Measurements from ENCODE around the gene DDRGK1. TPM values are rescaled to one million over a fixed set of nuclear protein-coding genes. Genes with fewer than 3 reads are reported as not detected.

DDRGK1 gene
- total and polyA plus RNA-seq, 2 of the 8 experiments (the other 6 are each of a cell fraction or from before 2014, with no cell fraction given): 29.4 to 42.0 TPM

DNA sequence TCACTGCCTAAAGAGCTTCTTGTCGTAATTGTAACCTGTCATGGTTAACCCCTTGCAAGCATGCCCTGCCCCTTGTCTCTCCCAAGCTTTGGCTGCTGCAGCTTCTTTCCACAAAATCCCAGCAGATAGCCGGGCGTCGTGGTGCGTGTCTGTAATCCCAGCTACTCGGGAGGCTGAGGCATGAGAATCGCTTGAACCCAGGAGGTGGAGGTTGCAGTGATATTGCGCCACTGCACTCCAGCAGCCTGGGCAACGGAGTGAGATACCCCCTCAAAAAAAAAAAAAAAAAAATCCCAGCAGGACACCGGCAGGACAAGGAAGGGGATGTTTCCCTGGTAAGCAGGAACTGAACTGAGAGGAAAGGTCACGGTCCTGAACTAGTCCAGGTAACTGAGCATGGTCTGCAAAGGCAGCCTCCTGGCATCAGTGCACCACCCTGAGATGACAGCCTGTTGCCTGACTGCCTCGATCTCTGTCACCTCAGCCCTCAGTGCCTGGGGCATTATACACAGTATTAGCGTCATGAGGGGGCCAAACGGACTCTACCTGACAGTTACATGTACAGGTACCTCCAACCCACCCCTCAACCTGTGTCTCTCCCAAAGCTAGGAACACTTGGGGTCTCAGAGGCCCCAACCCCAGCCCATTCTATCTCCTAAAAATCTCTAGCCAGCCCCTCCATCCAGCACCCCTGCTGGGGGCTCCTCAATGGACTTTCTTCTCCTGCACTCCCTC lies 32.9 kb downstream of the DDRGK1 start:
- ChIA-PET POLR2A (ENCODE audit: partially characterized antibody) (interaction anchor here (0.7 to 3.9 kb wide), 5 partner anchors 9 to 123 kb away, joined by 3 to 19 read pairs (median 8); partner anchors contain the start of genes FASTKD5, SLC4A11 and UBOX5), CTCF (ENCODE audit: partially characterized antibody) (interaction anchor here (0.6 to 1.5 kb wide), 10 partner anchors 12 to 490 kb away, joined by 3 to 5 read pairs (median 3); partner anchors contain the start of genes FASTKD5 and UBOX5)
- H4K20me1 ChIP-seq (replicated peaks in 1 of 2; ENCODE audit: control insufficient read depth in 1 of 2, insufficient read depth in 2 of 2, low read length in 2 of 2): peaks cover 0 to 2% of the 10 kb centered on the region in 2 experiments
- H3K79me1 ChIP-seq (ENCODE audit: low read depth, low read length): no peaks in the 10 kb centered on the region; the same call in 1 of the 2 replicates
- H3K4ac ChIP-seq (replicated peaks; ENCODE audit: insufficient read length, low read depth, low read length): no peak overlapping the region
- no peak overlapping the region for H2AFZ ChIP-seq (ENCODE audit: low read length)
- H3K27ac ChIP-seq (ENCODE audit: low read depth, low read length): no peak overlapping the region
- H3K18ac ChIP-seq (ENCODE audit: extremely low read depth, low read length): no peak overlapping the region
- peaks cover 0 to 17% of the 10 kb centered on the region in 2 experiments; a peak in 2 of 4 replicates for H3K79me2 ChIP-seq (ENCODE audit: control insufficient read depth in 1 of 2, insufficient read depth in 2 of 2, low read length in 2 of 2)
- H4K8ac ChIP-seq (ENCODE audit: extremely low read depth, insufficient read depth, low read length): no peak overlapping the region
- H3K4me3 ChIP-seq (ENCODE audit: extremely low read depth in 1 of 4, insufficient read depth in 2 of 4, low read depth in 3 of 4, low read length in 4 of 4): 0 out of 8 replicates have a peak overlapping the region, but pooled peaks of 1 of the 4 experiments have one; percentile 83
- H4K91ac ChIP-seq (replicated peaks; ENCODE audit: insufficient read length, low read length): no peak overlapping the region
- H3K14ac ChIP-seq (ENCODE audit: insufficient read length): no peak overlapping the region
- no peak for DNase-seq (ENCODE audit: low read depth in 1 of 2, low spot score in 2 of 2)
- no peak overlapping the region for H3K9ac ChIP-seq (replicated peaks in 1 of 4; ENCODE audit: extremely low read depth in 1 of 4, low read depth in 3 of 4, low read length in 3 of 4)
- H2BK20ac ChIP-seq (ENCODE audit: low read length): no peak overlapping the region
- H2BK15ac ChIP-seq (ENCODE audit: low read length): peak overlapping the region; percentile 53; the same call in 1 of the 2 replicates
- H2AK5ac ChIP-seq (ENCODE audit: low read depth, low read length): no peak overlapping the region
- H3K27me3 ChIP-seq (replicated peaks in 1 of 4; ENCODE audit: control insufficient read depth in 3 of 4, extremely low read depth in 1 of 4, insufficient read depth in 3 of 4, low read length in 3 of 4): no peaks in the 10 kb centered on the region; a peak in 1 of 7 replicates
- peak overlapping the region; percentile 77 to 79 for H3K4me2 ChIP-seq (ENCODE audit: insufficient read depth in 1 of 2, low read depth in 2 of 2, low read length in 2 of 2)
- no peaks in the 10 kb centered on the region for H3K9me3 ChIP-seq (ENCODE audit: insufficient read depth in 2 of 2, low read depth in 1 of 2, low read length in 1 of 2)
- H3K23me2 ChIP-seq (ENCODE audit: low read depth, low read length): peaks cover 16% of the 10 kb centered on the region; the same call in 1 of the 2 replicates
- peak overlapping the region; percentile 62; the same call in 1 of the 2 replicates for H2BK12ac ChIP-seq (ENCODE audit: low read depth, low read length)
- no peak for FAIRE-seq
- H2BK120ac ChIP-seq (replicated peaks; ENCODE audit: low read depth, low read length): no peak overlapping the region
- H3K23ac ChIP-seq (ENCODE audit: insufficient read length): no peak overlapping the region
- 81% methylated on average over 13 of the region's 14 CpGs; no CpG with 5 or more reads in 1 of the 2 experiments for WGBS, 2 experiments (ENCODE audit: extremely low coverage in 1 of 2, insufficient coverage in 1 of 2, insufficient read length in 1 of 2, insufficient replicate concordance in 2 of 2, low coverage in 1 of 2, low lambda C conversion rate in 2 of 2, missing lambda C conversion rate in 1 of 2)
- no peaks in the 10 kb centered on the region; a peak in 1 of 8 replicates for H3K36me3 ChIP-seq (ENCODE audit: control insufficient read depth in 2 of 4, insufficient read depth in 4 of 4, low read length in 3 of 4)
- H3K4me1 ChIP-seq (replicated peaks in 1 of 4; ENCODE audit: control insufficient read depth in 3 of 4, insufficient read depth in 4 of 4, low read length in 3 of 4): peaks cover 5 to 32% (median 27%) of the 10 kb centered on the region in 4 experiments
- H3K56ac ChIP-seq (replicated peaks; ENCODE audit: insufficient read length, low read depth, low read length): no peak overlapping the region
- no peak overlapping the region for H2BK5ac ChIP-seq (ENCODE audit: low read depth, low read length)
- H4K5ac ChIP-seq (ENCODE audit: insufficient read length, low read depth, low read length): no peak overlapping the region
- no peak for TF ChIP-seq EP300 (IDR thresholded peaks at IDR 0.05; ENCODE audit: borderline replicate concordance in 1 of 2, low read depth in 2 of 2, low read length in 2 of 2)
- TF ChIP-seq RBBP5 (IDR thresholded peaks at IDR 0.05; ENCODE audit: borderline replicate concordance, low read depth, low read length): no peak
- no peak for TF ChIP-seq NRF1 (IDR thresholded peaks at IDR 0.05; ENCODE audit: low read depth, low read length)
- no peak for TF ChIP-seq HDAC2 (IDR thresholded peaks at IDR 0.05; ENCODE audit: borderline replicate concordance in 1 of 2, low read depth in 2 of 2, low read length in 2 of 2)
- TF ChIP-seq KDM1A (IDR thresholded peaks at IDR 0.05; ENCODE audit: borderline replicate concordance, low read length): no peak
- no peak for TF ChIP-seq KDM4A (IDR thresholded peaks at IDR 0.05; ENCODE audit: low read depth, low read length, severe bottlenecking)
- TF ChIP-seq TCF12 (IDR thresholded peaks at IDR 0.05; ENCODE audit: low read depth, low read length): no peak
- TF ChIP-seq FOSL1 (IDR thresholded peaks at IDR 0.05; ENCODE audit: insufficient read depth, low read depth, low read length): no peak
- no peak for TF ChIP-seq SP4 (IDR thresholded peaks at IDR 0.05; ENCODE audit: low read length)
- no peak for TF ChIP-seq KDM5A (IDR thresholded peaks at IDR 0.05; ENCODE audit: low read length)
